ENCODE results near the gene HNRNPC. TPM values are rescaled to one million over a fixed set of nuclear protein-coding genes. Genes with fewer than 3 reads are reported as not detected.

Gene HNRNPC
- total RNA-seq, 4 donors from 2014 or later, result 192 to 343 (median 212) TPM

- Histone ChIP-seq H3K27ac (no peak overlapping the region), H3K4me3 (no peak overlapping the region), H3K9me3 (no peaks in the 10 kb centered on the region), H3K36me3 (peaks cover 0 to 57% (median 23%) of the 10 kb centered on the region in 4 donors), H3K4me1 (no peaks in the 10 kb centered on the region), H3K27me3 (no peaks in the 10 kb centered on the region)
- no peak for DNase-seq
- in situ Hi-C loops (cut with MboI; ENCODE audit: low pct_ligation_motif_present in 1 of 4, low pct_unique_long_range_greater_than_20kb in 1 of 4, low sequenced_read_pairs in 3 of 4) (no loop called here), intact Hi-C loops (cut with DNase I; ENCODE audit: low total_unique reads) (no loop called here)
- WGBS, 2 donors (ENCODE audit: low coverage in 1 of 2), result 93 to 96% methylated on average over 4 of the region's 4 CpGs
- no peak for TF ChIP-seq EP300 (IDR thresholded peaks at IDR 0.05; ENCODE audit: low read depth)
Measured at GRCh38 chr14:21208554-21208953, 60.7 kb downstream of the HNRNPC start.

GRCh38 chr14:21206753-21207684 lies 62.2 kb downstream of the HNRNPC start:
- no peak for DNase-seq
- 82 to 92% methylated on average over 4 of the region's 4 CpGs for WGBS, 2 donors (ENCODE audit: low coverage in 1 of 2)

GRCh38 chr14:21205678-21206581 lies 63.3 kb downstream of the HNRNPC start:
- DNase-seq, result no peak
- H3K4me3 ChIP-seq, result no peak overlapping the region
- TF ChIP-seq EP300 (IDR thresholded peaks at IDR 0.05; ENCODE audit: low read depth) (no peak), CTCF (IDR thresholded peaks at IDR 0.05) (no peak), POLR2A (IDR thresholded peaks at IDR 0.05) (no peak)
- H3K27me3 ChIP-seq, result no peaks in the 10 kb centered on the region
- H3K36me3 ChIP-seq, result peaks cover 0 to 34% (median 9%) of the 10 kb centered on the region in 4 donors
- WGBS, 2 donors (ENCODE audit: low coverage in 1 of 2), result 87 to 93% methylated on average over 9 to 12 of the region's 12 CpGs
- in situ Hi-C loops (cut with MboI; ENCODE audit: low pct_ligation_motif_present in 1 of 4, low pct_unique_long_range_greater_than_20kb in 1 of 4, low sequenced_read_pairs in 3 of 4), result no loop called here
- no peaks in the 10 kb centered on the region for H3K9me3 ChIP-seq
- no peaks in the 10 kb centered on the region for H3K4me1 ChIP-seq
- no peak overlapping the region for H3K27ac ChIP-seq
- intact Hi-C loops (cut with DNase I; ENCODE audit: low total_unique reads), result no loop called here

More at GRCh38 chr14:21206753-21207684, 62.2 kb downstream of the HNRNPC start:
- Histone ChIP-seq H3K4me3 (no peak overlapping the region), H3K27me3 (no peaks in the 10 kb centered on the region), H3K36me3 (peaks cover 0 to 44% (median 15%) of the 10 kb centered on the region in 4 donors), H3K27ac (no peak overlapping the region), H3K4me1 (no peaks in the 10 kb centered on the region), H3K9me3 (no peaks in the 10 kb centered on the region)
- no peak for TF ChIP-seq EP300 (IDR thresholded peaks at IDR 0.05; ENCODE audit: low read depth)
- TF ChIP-seq POLR2A (IDR thresholded peaks at IDR 0.05), result no peak
- TF ChIP-seq CTCF (IDR thresholded peaks at IDR 0.05), result no peak
- in situ Hi-C loops (cut with MboI; ENCODE audit: low pct_ligation_motif_present in 1 of 4, low pct_unique_long_range_greater_than_20kb in 1 of 4, low sequenced_read_pairs in 3 of 4) (no loop called here), intact Hi-C loops (cut with DNase I; ENCODE audit: low total_unique reads) (no loop called here)

GRCh38 chr14:21205026-21205677 lies 64.1 kb downstream of the HNRNPC start:
- H3K27me3 ChIP-seq, result no peaks in the 10 kb centered on the region
- no peak overlapping the region for H3K27ac ChIP-seq
- no peaks in the 10 kb centered on the region for H3K4me1 ChIP-seq
- H3K9me3 ChIP-seq, result no peaks in the 10 kb centered on the region
- no peak overlapping the region for H3K4me3 ChIP-seq
- in situ Hi-C loops (cut with MboI; ENCODE audit: low pct_ligation_motif_present in 1 of 4, low pct_unique_long_range_greater_than_20kb in 1 of 4, low sequenced_read_pairs in 3 of 4) (no loop called here), intact Hi-C loops (cut with DNase I; ENCODE audit: low total_unique reads) (no loop called here)
- H3K36me3 ChIP-seq, result peaks cover 0 to 34% (median 8%) of the 10 kb centered on the region in 4 donors
- TF ChIP-seq POLR2AphosphoS5 (IDR thresholded peaks at IDR 0.05), result no peak
- TF ChIP-seq CTCF (IDR thresholded peaks at IDR 0.05), result no peak
- 84 to 85% methylated on average over 4 of the region's 4 CpGs for WGBS, 2 donors (ENCODE audit: low coverage in 1 of 2)
- DNase-seq, result no peak

Measured in transverse colon (tissue), 4 donors.